Vagina (tissue), 2 donors: ENCODE results near the gene CIDEB. TPM values are rescaled to one million over a fixed set of nuclear protein-coding genes. Genes with fewer than 3 reads are reported as not detected.

Experiments used
- DNase-seq, 2 donors: peaks; one replicate each; pipeline ENCODE4 v3.0.0-alpha.2; 2017; ENCODE audit errors: extremely low spot score in 2 of 2
- H3K27ac ChIP-seq: fragments of 200-600 bp; sonication (generic); one replicate; pipeline ENCODE4 v1.5.1; 2019
- H3K27me3 ChIP-seq: fragments of 200-600 bp; sonication (generic); one replicate; pipeline ENCODE4 v1.5.1; 2019
- H3K36me3 ChIP-seq, 2 donors: fragments of 200-600 bp; sonication (generic); one replicate each; pipeline ENCODE4 v1.5.1; 2017 to 2019
- H3K4me1 ChIP-seq: fragments of 200-600 bp; sonication (generic); one replicate; pipeline ENCODE4 v1.5.1; 2019
- H3K4me3 ChIP-seq, 2 donors: fragments of 200-600 bp; sonication (generic); 1 replicate in 1 of 2; 2 replicates in 1 of 2; pipeline ENCODE4 v1.5.1; 2016 to 2019
- H3K9me3 ChIP-seq: fragments of 200-600 bp; sonication (generic); one replicate; pipeline ENCODE4 v1.5.1; 2019
- CTCF ChIP-seq, 3 experiments: fragments of 450-650 bp in 2 of 3; fragments of 200-600 bp in 1 of 3; sonication (generic) in 1 of 3; IDR thresholded peaks; one replicate each; pipeline ENCODE4 v1.5.1; 2017 to 2019; ENCODE audit warnings: antibody characterized with exemption in 3 of 3, mild to moderate bottlenecking in 2 of 3, moderate library complexity in 2 of 3
- POLR2A ChIP-seq, 2 donors: fragments of 450-650 bp; IDR thresholded peaks; one replicate each; pipeline ENCODE4 v1.6.1; 2017; ENCODE audit warnings: antibody characterized with exemption in 2 of 2, mild to moderate bottlenecking in 2 of 2, moderate library complexity in 2 of 2
- POLR2AphosphoS5 ChIP-seq, 2 donors: sonication (generic); formaldehyde crosslinking; IDR thresholded peaks; one replicate each; pipeline ENCODE4 v1.9.0; 2017; ENCODE audit warnings: antibody characterized with exemption in 2 of 2, mild to moderate bottlenecking in 2 of 2, low read depth in 1 of 2; ENCODE audit not compliant: insufficient read depth in 1 of 2
- intact Hi-C: fragments of 100-400 bp; cut with DNase I; formaldehyde crosslinking; loops from one replicate; pipeline ENCODE4 v1.15.1; 2023
- total RNA-seq: library from RNA; depleted of rRNA; stranded (reverse); fragments of >200 nt; gene quantifications from one replicate; pipeline ENCODE4 v1.2.3, GENCODE V29; 2016

CIDEB gene
- total RNA-seq, 1 donor from 2014 or later = 16.0 TPM

DNA sequence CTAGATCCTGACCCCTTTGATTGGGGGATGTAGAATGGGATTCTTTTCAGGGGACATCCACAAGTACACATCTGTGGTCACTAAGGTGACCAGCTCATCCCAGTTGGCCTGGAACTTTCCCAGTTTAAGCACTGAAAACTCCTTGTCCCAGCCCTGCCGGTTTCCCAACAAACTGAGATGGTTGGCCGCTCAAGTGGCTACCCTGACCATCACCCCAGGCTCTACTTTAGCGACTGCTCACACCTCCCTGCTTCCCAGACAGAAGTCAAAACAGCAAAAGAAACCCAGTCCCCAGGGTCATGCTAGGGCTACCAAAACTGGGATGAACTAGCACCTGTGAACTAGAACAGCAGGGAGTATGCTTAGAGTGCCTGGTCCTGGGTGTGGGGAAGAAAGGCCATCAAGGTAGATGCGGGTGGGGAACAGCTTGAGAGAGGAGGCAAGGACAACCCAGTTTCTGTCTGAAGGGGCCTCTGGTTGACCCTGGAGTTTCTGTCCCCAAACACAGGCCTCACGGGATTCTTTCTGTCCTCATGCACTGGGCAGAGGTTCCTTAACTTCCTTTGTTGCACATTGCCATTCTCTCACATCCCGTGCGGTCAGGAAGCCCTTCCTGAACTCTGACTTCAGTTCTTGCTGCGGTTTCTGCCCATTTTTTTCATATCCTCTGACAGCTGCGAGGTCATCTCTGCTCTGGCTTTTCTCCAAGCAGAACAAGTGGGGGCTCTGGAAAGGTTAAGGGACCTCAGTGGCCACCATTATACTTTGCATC, 5.1 kb upstream of the CIDEB start:
- Histone ChIP-seq H3K4me1 (peaks cover 86% of the 10 kb centered on the region), H3K27ac (peak overlapping the region; percentile 87), H3K9me3 (no peaks in the 10 kb centered on the region), H3K27me3 (no peaks in the 10 kb centered on the region), H3K4me3 (peak overlapping the region in 1 of 2 donors; percentile 58), H3K36me3 (no peaks in the 10 kb centered on the region)
- intact Hi-C loops = no loop called here
- DNase-seq = no peak
- no peak for TF ChIP-seq POLR2AphosphoS5 (IDR thresholded peaks at IDR 0.05; ENCODE audit: insufficient read depth in 1 of 2, low read depth in 1 of 2)

GRCh38 chr14:24311837-24312615, 4.2 kb upstream of the CIDEB start:
- intact Hi-C loops = no loop called here
- no peak for TF ChIP-seq POLR2AphosphoS5 (IDR thresholded peaks at IDR 0.05; ENCODE audit: insufficient read depth in 1 of 2, low read depth in 1 of 2)
- no peak for TF ChIP-seq POLR2A (IDR thresholded peaks at IDR 0.05)
- TF ChIP-seq CTCF (IDR thresholded peaks at IDR 0.05) = no peak
- Histone ChIP-seq H3K36me3 (peaks cover 0 to 4% of the 10 kb centered on the region in 2 donors), H3K27me3 (no peaks in the 10 kb centered on the region), H3K27ac (peak overlapping the region; percentile 87), H3K4me1 (peaks cover 91% of the 10 kb centered on the region), H3K4me3 (peak overlapping the region; percentile 48 to 58), H3K9me3 (no peaks in the 10 kb centered on the region)
- DNase-seq = no peak

DNA sequence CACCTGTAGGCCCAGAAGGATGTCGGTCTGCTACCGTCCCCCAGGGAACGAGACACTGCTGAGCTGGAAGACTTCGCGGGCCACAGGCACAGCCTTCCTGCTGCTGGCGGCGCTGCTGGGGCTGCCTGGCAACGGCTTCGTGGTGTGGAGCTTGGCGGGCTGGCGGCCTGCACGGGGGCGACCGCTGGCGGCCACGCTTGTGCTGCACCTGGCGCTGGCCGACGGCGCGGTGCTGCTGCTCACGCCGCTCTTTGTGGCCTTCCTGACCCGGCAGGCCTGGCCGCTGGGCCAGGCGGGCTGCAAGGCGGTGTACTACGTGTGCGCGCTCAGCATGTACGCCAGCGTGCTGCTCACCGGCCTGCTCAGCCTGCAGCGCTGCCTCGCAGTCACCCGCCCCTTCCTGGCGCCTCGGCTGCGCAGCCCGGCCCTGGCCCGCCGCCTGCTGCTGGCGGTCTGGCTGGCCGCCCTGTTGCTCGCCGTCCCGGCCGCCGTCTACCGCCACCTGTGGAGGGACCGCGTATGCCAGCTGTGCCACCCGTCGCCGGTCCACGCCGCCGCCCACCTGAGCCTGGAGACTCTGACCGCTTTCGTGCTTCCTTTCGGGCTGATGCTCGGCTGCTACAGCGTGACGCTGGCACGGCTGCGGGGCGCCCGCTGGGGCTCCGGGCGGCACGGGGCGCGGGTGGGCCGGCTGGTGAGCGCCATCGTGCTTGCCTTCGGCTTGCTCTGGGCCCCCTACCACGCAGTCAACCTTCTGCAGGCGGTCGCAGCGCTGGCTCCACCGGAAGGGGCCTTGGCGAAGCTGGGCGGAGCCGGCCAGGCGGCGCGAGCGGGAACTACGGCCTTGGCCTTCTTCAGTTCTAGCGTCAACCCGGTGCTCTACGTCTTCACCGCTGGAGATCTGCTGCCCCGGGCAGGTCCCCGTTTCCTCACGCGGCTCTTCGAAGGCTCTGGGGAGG, 3.1 kb upstream of the CIDEB start, which contains the start of gene LTB4R:
LTB4R (plus strand) TSS at position 857 of the 959 bp plus-strand sequence. CDS start 4,150 bp downstream, outside the sequence.
- H3K4me1 ChIP-seq = peaks cover 80% of the 10 kb centered on the region
- H3K27ac ChIP-seq = peak within 1 kb of the TSS; percentile 87
- peaks cover 0 to 15% of the 10 kb centered on the region in 2 donors for H3K36me3 ChIP-seq
- no peaks in the 10 kb centered on the region for H3K9me3 ChIP-seq
- H3K4me3 ChIP-seq = peak within 1 kb of the TSS; percentile 48 to 58
- intact Hi-C loops = no loop called here
- TF ChIP-seq CTCF (IDR thresholded peaks at IDR 0.05) (peak in 2 of 3 experiments; percentile 12 to 45), POLR2A (IDR thresholded peaks at IDR 0.05) (no peak)
- no peaks in the 10 kb centered on the region for H3K27me3 ChIP-seq
- DNase-seq = no peak

GRCh38 chr14:24310265-24310645, 2.5 kb upstream of the CIDEB start:
- TF ChIP-seq POLR2A (IDR thresholded peaks at IDR 0.05) (no peak), CTCF (IDR thresholded peaks at IDR 0.05) (no peak), POLR2AphosphoS5 (IDR thresholded peaks at IDR 0.05; ENCODE audit: insufficient read depth in 1 of 2, low read depth in 1 of 2) (no peak)
- intact Hi-C loops = no loop called here
- peak overlapping the region; percentile 48 to 58 for H3K4me3 ChIP-seq
- peaks cover 73% of the 10 kb centered on the region for H3K4me1 ChIP-seq
- H3K36me3 ChIP-seq = peaks cover 0 to 21% of the 10 kb centered on the region in 2 donors
- H3K27me3 ChIP-seq = no peaks in the 10 kb centered on the region
- H3K9me3 ChIP-seq = no peaks in the 10 kb centered on the region
- DNase-seq = no peak
- peak overlapping the region; percentile 87 for H3K27ac ChIP-seq
